HG03558 (cell line): ENCODE measurements around the gene INTS3.
"Not testable (repeated sequence)": the region's sequence is repeated elsewhere in the genome, so short reads cannot be mapped to it uniquely, and the experiment has no call there.

Experiments
- ATAC-seq: cut with Tn5 transposase; IDR thresholded peaks from one replicate; pipeline ENCODE4 v1.9.1; 2021; ENCODE audit warnings: moderate number of reproducible peaks; ENCODE audit not compliant: unreplicated experiment; ENCODE audit errors: extremely low read depth

Gene INTS3

DNA sequence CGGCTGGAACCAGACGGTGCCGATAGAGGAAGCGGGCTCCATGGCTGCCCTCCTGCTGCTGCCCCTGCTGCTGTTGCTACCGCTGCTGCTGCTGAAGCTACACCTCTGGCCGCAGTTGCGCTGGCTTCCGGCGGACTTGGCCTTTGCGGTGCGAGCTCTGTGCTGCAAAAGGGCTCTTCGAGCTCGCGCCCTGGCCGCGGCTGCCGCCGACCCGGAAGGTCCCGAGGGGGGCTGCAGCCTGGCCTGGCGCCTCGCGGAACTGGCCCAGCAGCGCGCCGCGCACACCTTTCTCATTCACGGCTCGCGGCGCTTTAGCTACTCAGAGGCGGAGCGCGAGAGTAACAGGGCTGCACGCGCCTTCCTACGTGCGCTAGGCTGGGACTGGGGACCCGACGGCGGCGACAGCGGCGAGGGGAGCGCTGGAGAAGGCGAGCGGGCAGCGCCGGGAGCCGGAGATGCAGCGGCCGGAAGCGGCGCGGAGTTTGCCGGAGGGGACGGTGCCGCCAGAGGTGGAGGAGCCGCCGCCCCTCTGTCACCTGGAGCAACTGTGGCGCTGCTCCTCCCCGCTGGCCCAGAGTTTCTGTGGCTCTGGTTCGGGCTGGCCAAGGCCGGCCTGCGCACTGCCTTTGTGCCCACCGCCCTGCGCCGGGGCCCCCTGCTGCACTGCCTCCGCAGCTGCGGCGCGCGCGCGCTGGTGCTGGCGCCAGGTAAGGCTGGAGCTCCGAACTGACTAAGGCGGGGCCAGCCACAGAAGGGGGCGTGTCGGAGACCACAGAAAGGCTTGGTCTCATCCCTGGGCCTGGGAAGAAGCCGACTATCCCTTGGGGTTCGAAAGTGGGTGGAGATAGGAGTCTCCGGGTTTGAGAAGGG is 47.8 kb downstream of the INTS3 start:
- ATAC-seq: no peak

DNA sequence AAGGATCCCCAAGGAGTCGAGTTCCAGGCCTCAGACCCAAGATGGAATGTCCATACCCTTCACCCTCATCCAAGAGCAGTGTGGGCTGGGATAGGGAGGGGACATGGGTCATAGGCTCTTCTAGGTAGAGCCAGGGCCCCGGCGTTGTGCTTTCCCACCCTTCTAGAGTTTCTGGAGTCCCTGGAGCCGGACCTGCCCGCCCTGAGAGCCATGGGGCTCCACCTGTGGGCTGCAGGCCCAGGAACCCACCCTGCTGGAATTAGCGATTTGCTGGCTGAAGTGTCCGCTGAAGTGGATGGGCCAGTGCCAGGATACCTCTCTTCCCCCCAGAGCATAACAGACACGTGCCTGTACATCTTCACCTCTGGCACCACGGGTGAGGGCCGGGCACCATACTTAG is 48.5 kb downstream of the INTS3 start:
- ATAC-seq: no peak

- no peak for ATAC-seq
These were observed 49.1 kb downstream of the INTS3 start for GRCh38 chr1:153776845-153777370.

GRCh38 chr1:153777648-153778047 is 49.8 kb downstream of the INTS3 start:
- no peak for ATAC-seq

GRCh38 chr1:153778051-153778823 is 50.4 kb downstream of the INTS3 start:
- no peak for ATAC-seq

- no peak for ATAC-seq
These were observed 51.1 kb downstream of the INTS3 start for GRCh38 chr1:153778824-153779519.

GRCh38 chr1:153779781-153780541 is 52.1 kb downstream of the INTS3 start:
- no peak for ATAC-seq

DNA sequence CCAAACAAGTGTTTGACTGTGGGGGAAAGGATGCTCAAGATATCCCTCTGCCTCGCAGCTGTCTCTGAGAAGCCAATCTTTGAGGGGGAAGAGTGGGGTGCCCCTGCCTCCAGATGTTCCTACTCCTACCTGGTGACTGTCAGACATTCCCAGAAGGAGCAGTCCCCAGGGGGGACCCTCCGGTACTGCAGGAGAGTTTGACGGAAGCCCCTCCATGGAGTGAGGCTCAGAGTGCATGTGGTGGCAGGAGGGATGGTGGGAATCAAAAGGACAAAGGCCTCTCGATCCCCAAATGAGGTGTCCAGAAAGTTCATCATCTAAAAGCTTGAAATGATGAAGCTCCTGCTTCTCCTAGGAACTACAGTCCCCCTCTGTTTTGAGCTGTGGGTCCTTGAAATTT is 52.7 kb downstream of the INTS3 start:
- no peak for ATAC-seq

GRCh38 chr1:153782648-153783047 is 54.8 kb downstream of the INTS3 start:
- not testable (repeated sequence) for ATAC-seq

- ATAC-seq: no peak
These were observed 55.7 kb downstream of the INTS3 start for GRCh38 chr1:153783233-153784190.

GRCh38 chr1:153786038-153786790 is 58.4 kb downstream of the INTS3 start:
- no peak for ATAC-seq

- ATAC-seq: no peak
These were observed 61.7 kb downstream of the INTS3 start for GRCh38 chr1:153789478-153790034.

- ATAC-seq: no peak
These were observed 62.6 kb downstream of the INTS3 start for GRCh38 chr1:153790313-153790965.

GRCh38 chr1:153790966-153791647 is 63.3 kb downstream of the INTS3 start:
- ATAC-seq: peak; percentile 77

- ATAC-seq: no peak
These were observed 63.9 kb downstream of the INTS3 start for GRCh38 chr1:153791648-153792253.

- ATAC-seq: no peak
These were observed 64.8 kb downstream of the INTS3 start for GRCh38 chr1:153792631-153793041.
